A549 treated with AZD9567 at 1 μM for 4 hours (cell line): ENCODE results near the gene CLTRN. TPM values are rescaled to one million over a fixed set of nuclear protein-coding genes. Genes with fewer than 3 reads are reported as not detected.

Experiments
- total RNA-seq: library from RNA; stranded (reverse); fragments of 200-300 nt; extraction: Qiagen RNA extraction; gene quantifications from 5 replicates; pipeline ENCODE4 v1.2.3, GENCODE V29; 2022; ENCODE audit not compliant: insufficient read depth

Gene CLTRN, protein sequence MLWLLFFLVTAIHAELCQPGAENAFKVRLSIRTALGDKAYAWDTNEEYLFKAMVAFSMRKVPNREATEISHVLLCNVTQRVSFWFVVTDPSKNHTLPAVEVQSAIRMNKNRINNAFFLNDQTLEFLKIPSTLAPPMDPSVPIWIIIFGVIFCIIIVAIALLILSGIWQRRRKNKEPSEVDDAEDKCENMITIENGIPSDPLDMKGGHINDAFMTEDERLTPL
- total RNA-seq: 0.68 to 0.99 TPM (median 0.86 TPM) in 4 of 5 replicates, not detected in the other

DNA sequence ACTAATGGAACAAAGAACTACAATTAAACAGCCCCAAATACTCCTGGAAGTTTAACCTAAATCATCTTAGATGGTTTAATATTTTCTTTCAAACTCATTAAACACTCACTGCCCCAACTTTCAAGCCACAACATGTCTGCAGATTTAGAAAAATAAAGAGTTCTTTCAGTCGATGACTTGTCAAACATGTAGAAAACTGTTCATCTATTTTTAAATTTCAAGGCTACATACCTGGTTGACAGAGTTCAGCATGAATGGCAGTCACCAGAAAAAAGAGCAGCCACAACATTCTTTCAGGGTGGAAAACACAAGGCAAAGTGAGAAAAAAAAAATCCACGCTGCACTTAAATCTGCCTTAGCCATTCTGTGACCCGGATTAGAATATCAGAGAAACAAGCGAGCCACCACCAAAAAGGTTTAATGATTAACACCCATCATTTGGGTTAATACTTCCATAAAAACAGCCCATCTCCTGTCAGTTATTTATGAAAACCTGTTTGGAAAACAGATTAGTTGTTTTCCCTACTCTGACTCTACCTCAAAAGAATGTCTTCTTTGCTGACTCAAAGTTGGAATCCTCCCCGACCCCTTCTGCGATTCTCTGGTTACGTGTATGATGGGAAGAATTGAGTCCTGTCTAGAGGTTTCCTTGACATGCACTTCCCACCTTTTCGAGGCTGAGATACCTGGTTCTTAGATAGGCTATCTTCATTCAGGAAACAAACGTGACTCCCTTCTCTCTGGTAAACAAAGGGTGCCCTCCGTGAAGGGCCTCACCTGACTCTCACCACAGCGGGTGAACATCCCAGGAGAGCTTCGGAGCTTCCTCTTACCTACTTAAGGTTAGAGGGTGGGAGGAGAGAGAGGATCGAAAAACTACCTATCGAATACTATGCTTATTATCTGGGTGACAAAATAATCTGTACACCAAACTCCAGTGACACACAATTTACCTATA, at the start of gene CLTRN:
Gene CLTRN (minus strand): TSS at position 319 of the 958 bp plus-strand sequence. CDS start 30 bp downstream, at position 289.

DNA sequence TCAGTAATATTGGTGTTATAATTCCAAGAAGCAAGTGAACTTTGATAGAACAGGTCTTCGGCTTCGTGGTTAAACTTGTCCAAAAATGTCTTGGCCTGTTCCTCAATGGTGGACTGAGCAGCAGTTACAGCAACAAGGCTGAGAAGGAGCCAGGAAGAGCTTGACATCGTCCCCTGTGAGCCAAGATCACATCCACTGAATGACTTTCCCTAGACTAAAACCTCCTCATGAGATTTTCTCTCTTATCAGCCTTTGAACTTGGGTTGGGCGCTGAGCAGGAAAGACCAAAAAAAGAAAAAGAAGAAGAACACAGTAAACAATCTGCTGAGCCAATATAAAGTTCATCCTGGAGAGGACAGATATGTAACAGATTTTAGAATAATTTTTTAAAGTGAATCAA, 63.9 kb downstream of the CLTRN start, which contains the start of gene ACE2:
Gene ACE2 (minus strand): TSS at position 216 of the 400 bp plus-strand sequence. CDS start 49 bp downstream, at position 167.

Other genes starting within 250 kb of the CLTRN start
- 47.3 to 54.7 TPM (median 51.1 TPM) in 5 replicates for gene PIR, start 171.5 kb downstream of the CLTRN start, total RNA-seq
- gene BMX, start 164.0 kb downstream of the CLTRN start, total RNA-seq: not detected in 5 replicates
- not detected in 5 replicates for gene ACE2, start 63.8 kb downstream of the CLTRN start, total RNA-seq
- gene CA5B, start 73.5 kb upstream of the CLTRN start, total RNA-seq: 2.1 to 3.6 TPM (median 3.0 TPM) in 5 replicates
- gene ZRSR2, start 125.7 kb upstream of the CLTRN start, total RNA-seq: 9.0 to 10.7 TPM (median 9.8 TPM) in 5 replicates
- 10.4 to 18.3 TPM (median 16.6 TPM) in 5 replicates for gene AP1S2, start 190.0 kb upstream of the CLTRN start, total RNA-seq